Body of pancreas (tissue), 4 donors: ENCODE measurements around the gene SMAGP. TPM values are rescaled to one million over a fixed set of nuclear protein-coding genes. Genes with fewer than 3 reads are reported as not detected.

ENCODE experiments used
- ATAC-seq: fragments of 150-250 bp; one replicate; pipeline ENCODE4 v1.9.1; 2016
- DNase-seq, 4 donors: peaks; one replicate each; pipeline ENCODE4 v3.0.0-alpha.2; 2019
- H3K27ac ChIP-seq, 4 donors: fragments of 200-600 bp; sonication (generic); 1 replicate in 3 of 4; 2 replicates in 1 of 4; pipeline versions ENCODE4 v1.5.1 to v1.6.1; 2016 to 2019; ENCODE audit warnings: mild to moderate bottlenecking in 1 of 4, mixed read lengths in 1 of 4, moderate library complexity in 1 of 4
- H3K27me3 ChIP-seq, 2 donors: fragments of 200-600 bp; sonication (generic); one replicate each; pipeline ENCODE4 v1.6.0; 2016; ENCODE audit warnings: mild to moderate bottlenecking in 1 of 2
- H3K36me3 ChIP-seq, 2 donors: fragments of 200-600 bp; sonication (generic); replicated peaks in 1 of 2; 2 replicates each; pipeline ENCODE4 v1.5.1; 2016; ENCODE audit warnings: low read depth in 2 of 2; ENCODE audit not compliant: insufficient read depth in 1 of 2
- H3K4me1 ChIP-seq: fragments of 200-600 bp; sonication (generic); one replicate; pipeline ENCODE4 v1.6.0; 2016
- H3K4me3 ChIP-seq, 2 donors: fragments of 200-600 bp; sonication (generic); 1 replicate in 1 of 2; 2 replicates in 1 of 2; pipeline ENCODE4 v1.5.1; 2016 to 2019
- H3K9me3 ChIP-seq, 3 donors: fragments of 200-600 bp; sonication (generic); 1 replicate in 2 of 3; 2 replicates in 1 of 3; pipeline ENCODE4 v1.5.1; 2016
- CTCF ChIP-seq, 7 experiments: fragments of 450-650 bp in 4 of 7; fragments of 200-600 bp in 3 of 7; sonication (generic) in 3 of 7; IDR thresholded peaks; one replicate each; pipeline ENCODE4 v1.5.1; 2016 to 2019; ENCODE audit warnings: antibody characterized with exemption in 7 of 7
- POLR2A ChIP-seq, 3 donors: fragments of 450-650 bp; IDR thresholded peaks; one replicate each; pipeline ENCODE4 v1.6.1; 2016; ENCODE audit warnings: antibody characterized with exemption in 3 of 3, mild to moderate bottlenecking in 2 of 3
- WGBS, 2 donors: methylation state at CpG; one replicate each; pipeline ENCODE4 v1.1.5; 2017; 5-methylcytosine and 5-hydroxymethylcytosine counted together
- intact Hi-C: fragments of 100-400 bp; cut with DNase I; formaldehyde crosslinking; loops from one replicate; pipeline ENCODE4 v1.15.1; 2023
- total RNA-seq, 2 donors: library from RNA; depleted of rRNA; stranded (reverse); fragments of >200 nt; gene quantifications; one replicate each; pipeline ENCODE4 v1.1.0, GENCODE V29; 2016

Gene SMAGP
- total RNA-seq, 2 donors from 2014 or later = 7.0 to 8.6 TPM

DNA sequence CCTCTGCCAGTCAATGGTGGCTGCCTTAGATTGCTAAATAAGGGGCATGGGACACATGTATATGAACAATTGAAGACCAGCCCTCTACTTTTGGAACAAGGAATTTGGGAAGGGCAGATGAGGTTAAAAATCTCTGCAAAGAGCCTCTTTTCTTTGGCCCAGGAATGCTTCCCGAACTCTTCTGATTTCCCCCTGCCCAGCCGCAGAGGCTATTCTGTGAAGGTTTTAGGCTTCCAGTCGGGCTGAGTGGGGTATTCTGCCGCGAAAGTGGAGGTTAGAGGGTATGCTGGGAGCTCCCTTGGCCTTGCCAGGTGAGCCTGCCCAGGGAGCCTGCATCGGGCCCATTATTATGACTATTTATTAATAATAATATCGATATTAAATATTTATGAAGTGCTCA is 53.6 kb downstream of the SMAGP start:
- H3K27ac ChIP-seq = peak overlapping the region; percentile 64 to 98 (median 98)
- H3K4me1 ChIP-seq = peaks cover 20% of the 10 kb centered on the region
- 15 to 34% methylated on average over 7 of the region's 7 CpGs for WGBS, 2 donors
- TF ChIP-seq POLR2A (IDR thresholded peaks at IDR 0.05) (no peak), CTCF (IDR thresholded peaks at IDR 0.05) (no peak)
- no peaks in the 10 kb centered on the region for H3K36me3 ChIP-seq
- peak overlapping the region in 1 of 2 donors; percentile 73 for H3K4me3 ChIP-seq
- no peak for ATAC-seq
- DNase-seq = peak in 1 of 4 donors; percentile 16
- H3K9me3 ChIP-seq = no peaks in the 10 kb centered on the region
- H3K27me3 ChIP-seq = no peaks in the 10 kb centered on the region
- intact Hi-C loops = no loop called here

- no peaks in the 10 kb centered on the region for H3K27me3 ChIP-seq
- no peak overlapping the region for H3K27ac ChIP-seq
- no peak for DNase-seq
- peaks cover 20% of the 10 kb centered on the region for H3K4me1 ChIP-seq
- 91 to 96% methylated on average over 5 of the region's 5 CpGs for WGBS, 2 donors
- no peak for TF ChIP-seq POLR2A (IDR thresholded peaks at IDR 0.05)
- no peak for TF ChIP-seq CTCF (IDR thresholded peaks at IDR 0.05)
- H3K4me3 ChIP-seq = no peak overlapping the region
- no peaks in the 10 kb centered on the region for H3K9me3 ChIP-seq
- H3K36me3 ChIP-seq = no peaks in the 10 kb centered on the region
- intact Hi-C loops = no loop called here
- ATAC-seq = no peak
These were observed 55.3 kb downstream of the SMAGP start for GRCh38 chr12:51214895-51215294.

DNA sequence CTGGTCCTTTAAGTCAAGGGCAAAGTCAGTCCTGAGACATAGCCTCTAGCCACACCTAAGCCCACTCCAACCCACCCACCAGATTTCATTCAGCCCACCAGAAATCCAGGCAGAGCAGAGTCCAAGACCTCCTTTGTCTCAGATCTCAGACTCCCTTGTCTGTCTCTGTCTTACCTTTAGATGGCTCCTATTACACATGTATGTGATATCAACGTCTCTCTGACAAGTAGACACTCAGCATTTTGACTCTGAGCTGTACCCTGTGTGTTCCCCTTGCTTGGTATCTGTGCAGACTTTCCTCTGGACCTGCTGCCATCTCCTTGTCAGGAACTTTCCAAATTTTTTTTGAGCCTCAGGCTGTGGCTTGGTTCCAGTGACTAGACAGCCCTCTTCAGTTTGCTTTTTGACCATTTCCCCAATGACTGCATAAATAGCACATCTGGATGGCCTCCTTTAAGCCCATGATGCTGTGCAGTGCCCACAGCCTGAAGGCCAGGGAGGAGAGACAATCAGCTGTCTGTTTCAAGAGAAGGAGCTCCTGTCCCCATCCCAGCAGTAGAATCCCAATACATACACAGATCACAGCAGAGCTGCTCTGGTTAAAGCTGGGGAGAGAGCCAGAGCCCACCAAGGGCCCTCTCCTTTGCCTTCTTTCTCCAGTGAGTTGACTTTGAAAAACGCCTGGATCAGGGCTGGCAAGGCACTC is 59.4 kb downstream of the SMAGP start:
- TF ChIP-seq POLR2A (IDR thresholded peaks at IDR 0.05) (no peak), CTCF (IDR thresholded peaks at IDR 0.05) (no peak)
- H3K4me3 ChIP-seq = no peak overlapping the region
- no peaks in the 10 kb centered on the region for H3K9me3 ChIP-seq
- intact Hi-C loops = no loop called here
- WGBS, 2 donors = 59 to 67% methylated on average over 2 of the region's 2 CpGs
- H3K36me3 ChIP-seq = no peaks in the 10 kb centered on the region
- no peaks in the 10 kb centered on the region for H3K4me1 ChIP-seq
- H3K27me3 ChIP-seq = no peaks in the 10 kb centered on the region
- H3K27ac ChIP-seq = no peak overlapping the region
- no peak for ATAC-seq
- DNase-seq = no peak

- Histone ChIP-seq H3K4me3 (no peak overlapping the region), H3K9me3 (no peaks in the 10 kb centered on the region), H3K36me3 (no peaks in the 10 kb centered on the region), H3K27ac (no peak overlapping the region), H3K4me1 (no peaks in the 10 kb centered on the region), H3K27me3 (no peaks in the 10 kb centered on the region)
- WGBS, 2 donors = 94 to 96% methylated on average over 2 of the region's 2 CpGs
- ATAC-seq (no peak), DNase-seq (no peak)
- TF ChIP-seq POLR2A (IDR thresholded peaks at IDR 0.05) = no peak
- no peak for TF ChIP-seq CTCF (IDR thresholded peaks at IDR 0.05)
- intact Hi-C loops = no loop called here
These were observed 61.0 kb downstream of the SMAGP start for GRCh38 chr12:51209259-51209658.
